ENCODE results near the gene GPLD1.

DNA sequence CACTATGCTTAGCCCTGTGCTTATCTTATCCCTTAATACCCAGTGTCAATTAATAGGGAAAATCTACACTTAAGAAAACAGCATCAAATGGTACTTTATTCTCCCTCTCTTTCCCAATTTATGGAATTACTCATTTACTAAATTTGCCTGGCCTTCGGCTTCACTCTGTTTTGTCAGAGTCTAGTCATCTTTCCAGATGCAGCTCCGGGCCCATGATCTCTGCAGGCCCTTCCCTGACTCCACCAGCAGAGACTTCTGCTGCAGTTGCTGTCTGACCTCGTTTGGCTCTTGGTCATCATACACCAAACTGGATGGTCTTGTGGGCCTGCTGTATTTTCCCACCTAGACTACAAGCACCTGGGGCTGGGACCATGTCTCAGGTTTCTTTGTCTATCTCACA is 59.3 kb downstream of the GPLD1 start:
- TF ChIP-seq, protein P1, sequence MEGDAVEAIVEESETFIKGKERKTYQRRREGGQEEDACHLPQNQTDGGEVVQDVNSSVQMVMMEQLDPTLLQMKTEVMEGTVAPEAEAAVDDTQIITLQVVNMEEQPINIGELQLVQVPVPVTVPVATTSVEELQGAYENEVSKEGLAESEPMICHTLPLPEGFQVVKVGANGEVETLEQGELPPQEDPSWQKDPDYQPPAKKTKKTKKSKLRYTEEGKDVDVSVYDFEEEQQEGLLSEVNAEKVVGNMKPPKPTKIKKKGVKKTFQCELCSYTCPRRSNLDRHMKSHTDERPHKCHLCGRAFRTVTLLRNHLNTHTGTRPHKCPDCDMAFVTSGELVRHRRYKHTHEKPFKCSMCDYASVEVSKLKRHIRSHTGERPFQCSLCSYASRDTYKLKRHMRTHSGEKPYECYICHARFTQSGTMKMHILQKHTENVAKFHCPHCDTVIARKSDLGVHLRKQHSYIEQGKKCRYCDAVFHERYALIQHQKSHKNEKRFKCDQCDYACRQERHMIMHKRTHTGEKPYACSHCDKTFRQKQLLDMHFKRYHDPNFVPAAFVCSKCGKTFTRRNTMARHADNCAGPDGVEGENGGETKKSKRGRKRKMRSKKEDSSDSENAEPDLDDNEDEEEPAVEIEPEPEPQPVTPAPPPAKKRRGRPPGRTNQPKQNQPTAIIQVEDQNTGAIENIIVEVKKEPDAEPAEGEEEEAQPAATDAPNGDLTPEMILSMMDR (conservative IDR thresholded peaks at IDR 0.05 in 1 of 2, IDR thresholded peaks at IDR 0.05 in 1 of 2; ENCODE audit: low read depth in 1 of 2, low read length in 2 of 2): no peak
- TF ChIP-seq EZH2 (IDR thresholded peaks at IDR 0.05; ENCODE audit: low read length, missing control alignments): no peak
